ENCODE results near the gene WDR89.
"Not testable (repeated sequence)": the region's sequence is repeated elsewhere in the genome, so short reads cannot be mapped to it uniquely, and the experiment has no call there.

Gene WDR89

DNA sequence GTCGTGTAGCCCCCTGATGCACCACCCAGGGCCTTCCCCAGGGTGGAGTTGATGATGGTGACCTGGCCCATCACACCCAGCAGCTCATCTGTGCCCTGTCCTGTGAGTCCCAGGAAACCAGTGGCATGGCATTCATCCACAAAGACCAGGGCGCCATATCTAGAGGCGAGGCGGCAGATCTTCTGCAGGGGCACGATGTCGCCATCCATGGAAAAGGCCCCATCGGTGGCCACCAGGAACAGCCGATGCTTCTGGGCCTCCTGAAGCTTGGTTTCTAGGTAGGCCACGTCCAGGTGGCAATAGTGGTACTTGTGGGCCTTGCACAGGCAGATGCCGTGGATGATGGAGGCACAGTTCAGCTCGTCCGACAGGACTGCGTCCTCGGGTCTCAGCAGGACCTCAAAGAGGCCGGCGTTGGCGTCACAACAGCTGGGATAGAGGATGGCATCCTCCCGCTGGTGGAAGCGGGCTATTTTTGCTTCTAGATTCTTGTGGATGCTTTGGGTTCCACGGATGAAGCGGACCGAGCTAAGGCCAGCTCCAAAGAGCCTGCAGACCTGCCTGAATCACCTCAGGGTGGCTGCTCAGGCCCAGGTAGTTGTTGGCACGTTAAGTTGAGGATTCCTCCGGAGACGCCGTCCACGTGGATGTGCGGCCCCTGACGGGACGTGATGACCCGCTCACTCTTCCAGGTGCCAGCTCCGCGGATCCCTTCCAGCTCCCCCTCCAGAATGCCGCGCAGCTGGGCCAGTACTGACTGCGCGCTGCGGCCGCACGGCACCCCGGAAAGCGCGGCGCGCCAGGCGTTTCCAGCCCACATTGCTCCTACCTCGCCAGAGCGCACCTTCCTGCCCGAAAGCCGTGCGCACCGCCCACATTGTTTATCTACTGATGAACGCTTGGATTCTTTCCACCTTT, 47.0 kb downstream of the WDR89 start:
- no peak for DNase-seq

DNA sequence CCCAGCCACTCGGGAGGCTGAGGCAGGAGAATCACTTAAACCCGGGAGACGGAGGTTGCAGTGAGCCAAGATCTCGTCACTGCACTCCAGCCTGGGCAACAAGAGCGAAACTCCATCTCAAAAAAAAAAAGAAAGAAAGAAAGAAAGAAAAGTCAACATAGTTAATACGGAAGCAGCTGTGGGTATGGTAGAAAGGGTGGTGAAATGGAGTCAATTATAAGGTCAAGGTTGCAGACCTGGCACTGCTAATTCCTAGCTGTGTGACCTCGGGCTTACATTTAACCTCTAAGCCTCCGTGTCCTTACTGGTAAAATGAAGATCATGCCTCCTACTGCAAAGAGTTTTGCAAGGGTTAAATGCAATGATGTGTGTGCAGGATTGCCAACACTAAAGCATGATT, 58.6 kb downstream of the WDR89 start:
- DNase-seq, result not testable (repeated sequence)

DNA sequence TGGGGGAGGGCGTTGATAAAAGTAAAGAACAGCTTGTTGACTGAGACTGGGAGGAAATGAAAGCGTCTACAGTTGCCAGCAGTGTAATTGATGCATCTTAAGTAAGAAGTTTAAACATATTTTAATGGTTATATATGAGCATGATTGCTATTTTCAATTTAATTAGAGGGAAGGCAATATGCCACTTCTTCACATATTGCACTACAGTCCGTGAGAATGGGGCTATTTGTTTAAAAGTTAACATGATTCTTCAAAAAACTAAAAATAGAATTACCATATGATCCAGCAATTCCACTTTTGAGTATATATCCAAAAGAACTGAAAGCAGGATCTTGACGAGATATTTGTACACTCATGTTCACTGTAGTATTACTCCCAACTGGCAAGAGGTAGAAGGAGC, 60.2 kb downstream of the WDR89 start:
- DNase-seq, result no peak

DNA sequence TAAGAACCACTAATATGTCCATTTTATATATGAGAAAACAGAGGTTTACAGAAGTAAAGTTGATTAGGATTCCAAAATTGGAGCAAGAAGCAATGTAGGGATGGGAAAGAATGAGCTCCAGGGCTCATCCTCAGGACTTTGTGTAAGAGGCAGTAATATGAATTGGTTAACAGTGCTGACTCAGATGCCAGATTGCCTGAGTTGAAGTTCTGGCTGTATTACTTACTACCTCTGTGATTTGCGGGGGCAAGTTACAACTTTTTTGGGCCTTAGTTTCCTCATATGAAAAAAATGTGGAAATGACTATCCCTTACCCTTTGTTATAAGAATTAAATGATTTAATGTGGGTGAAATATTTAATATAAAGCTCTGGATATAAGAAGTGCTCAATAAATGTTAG, 63.4 kb downstream of the WDR89 start:
- no peak for DNase-seq

DNA sequence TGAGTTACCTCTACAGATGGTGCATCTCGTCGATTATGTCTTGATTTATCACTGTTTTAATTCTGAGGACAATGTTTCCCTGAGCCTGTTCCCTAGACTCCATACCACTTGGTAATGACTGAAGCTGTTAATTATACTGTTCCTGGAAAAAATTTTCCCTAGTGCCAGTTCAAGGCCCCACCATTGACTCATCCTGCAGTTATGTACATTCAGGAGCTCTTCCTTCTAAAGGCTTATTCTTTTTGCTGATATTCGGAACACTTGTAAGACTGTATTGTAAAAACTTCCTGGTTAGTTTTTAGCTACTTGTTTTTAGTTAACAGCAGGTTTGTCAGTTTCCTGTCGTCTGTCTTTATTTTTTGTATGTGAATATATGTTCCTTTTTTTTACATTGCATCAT, 68.1 kb downstream of the WDR89 start:
- DNase-seq, result no peak

DNA sequence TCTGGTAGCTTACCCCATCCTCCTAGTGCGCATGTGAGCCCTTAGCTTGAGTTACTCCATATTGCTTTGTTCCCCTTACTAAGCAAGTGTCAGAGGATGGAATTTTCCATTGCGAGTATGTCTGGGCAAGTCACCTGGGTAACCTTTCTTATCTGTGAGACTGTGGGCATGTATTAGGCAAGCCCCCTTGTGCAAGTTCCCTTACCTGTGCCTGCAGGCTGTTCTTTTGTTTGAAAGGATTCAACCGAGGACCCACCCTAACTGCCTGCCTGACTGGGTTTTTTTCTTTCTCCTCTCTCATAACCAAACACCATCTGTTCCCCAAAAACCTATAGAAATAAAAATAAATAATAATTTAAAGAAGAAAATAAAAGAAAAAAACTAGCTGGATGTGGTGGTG, 76.2 kb downstream of the WDR89 start:
- DNase-seq, result no peak

DNA sequence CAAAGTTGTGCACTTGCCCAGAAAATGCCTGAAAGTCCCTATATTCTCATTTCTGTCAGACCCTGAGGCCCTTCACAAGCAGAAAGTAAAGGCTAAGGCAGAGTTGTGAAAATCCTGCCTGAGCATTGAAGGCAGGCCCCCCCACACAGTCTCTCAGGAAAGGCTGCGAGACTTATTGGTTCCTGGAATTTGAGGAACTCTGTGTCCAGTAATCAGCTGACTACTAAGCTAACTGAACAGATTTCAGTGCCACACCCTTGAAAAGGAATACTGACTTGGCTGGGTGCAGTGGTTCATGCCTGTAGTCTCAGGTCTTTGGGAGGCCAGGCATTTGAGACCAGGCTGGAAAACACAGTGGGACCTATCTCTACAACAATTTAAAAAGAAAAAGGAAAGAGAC, 77.4 kb downstream of the WDR89 start:
- no peak for DNase-seq

DNA sequence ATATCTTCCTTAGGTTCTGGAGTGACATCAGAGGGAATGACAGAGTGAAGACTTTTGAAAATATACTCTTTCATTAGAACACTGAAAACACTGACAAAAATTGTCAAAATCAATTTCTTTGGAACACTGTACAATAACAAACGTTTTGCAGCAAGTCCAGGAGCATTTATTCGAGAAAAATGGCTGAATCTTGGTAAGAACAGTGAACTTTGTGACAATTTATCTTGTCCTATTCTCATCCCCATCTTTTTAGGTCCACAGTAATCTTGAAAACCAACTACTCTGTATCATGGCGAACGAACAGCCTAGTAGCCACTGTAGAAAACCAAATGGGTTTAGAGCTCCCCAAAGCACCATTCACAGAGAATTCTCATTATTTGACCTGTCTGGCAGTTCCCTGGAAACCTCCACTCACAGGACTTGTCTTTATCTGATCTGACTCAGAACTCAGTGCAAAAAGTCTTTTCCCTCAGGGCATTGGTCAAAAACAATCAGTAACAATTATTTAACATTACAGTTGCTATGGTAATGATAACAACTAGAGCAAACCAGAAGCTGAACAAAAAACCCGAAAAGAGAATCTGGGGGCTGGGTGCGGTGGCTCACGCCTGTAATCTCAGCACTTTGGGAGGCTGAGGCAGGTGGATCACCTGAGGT, 78.2 kb downstream of the WDR89 start:
- DNase-seq, result no peak

DNA sequence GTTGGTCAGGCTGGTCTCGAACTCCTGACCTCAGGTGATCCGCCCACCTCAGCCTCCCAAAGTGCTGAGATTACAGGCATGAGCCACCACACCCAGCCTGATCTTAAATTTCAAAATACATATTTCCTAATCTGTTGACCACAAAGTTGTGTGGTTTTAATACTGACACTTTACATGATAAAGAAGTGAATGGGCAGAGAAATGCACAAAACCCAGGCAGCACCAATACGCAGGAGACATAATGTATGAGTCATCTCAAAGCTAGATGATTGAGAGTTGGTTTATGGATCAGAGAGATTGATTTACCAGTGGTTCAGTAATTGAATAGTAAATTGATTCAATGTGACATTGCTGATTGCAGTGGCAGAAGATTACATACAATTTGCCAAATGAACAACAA, 79.3 kb downstream of the WDR89 start:
- no peak for DNase-seq

DNA sequence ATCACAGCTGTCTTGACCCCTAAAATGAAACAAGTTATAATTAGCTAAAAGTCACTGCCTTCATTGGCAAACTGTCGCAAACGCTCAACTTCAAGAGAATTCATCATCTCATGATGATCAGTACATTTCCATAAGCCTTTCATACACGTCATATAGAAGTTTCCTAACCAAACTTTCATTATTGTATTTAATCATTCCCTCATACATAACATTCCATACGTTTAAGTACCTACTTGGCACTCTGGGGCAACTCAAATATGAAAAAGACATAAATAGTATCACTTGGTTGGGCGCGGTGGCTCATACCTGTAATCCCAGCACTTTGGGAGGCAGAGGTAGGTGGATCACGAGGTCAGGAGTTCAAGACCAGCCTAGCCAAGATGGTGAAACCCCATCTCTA, 86.1 kb downstream of the WDR89 start:
- DNase-seq, result no peak

DNA sequence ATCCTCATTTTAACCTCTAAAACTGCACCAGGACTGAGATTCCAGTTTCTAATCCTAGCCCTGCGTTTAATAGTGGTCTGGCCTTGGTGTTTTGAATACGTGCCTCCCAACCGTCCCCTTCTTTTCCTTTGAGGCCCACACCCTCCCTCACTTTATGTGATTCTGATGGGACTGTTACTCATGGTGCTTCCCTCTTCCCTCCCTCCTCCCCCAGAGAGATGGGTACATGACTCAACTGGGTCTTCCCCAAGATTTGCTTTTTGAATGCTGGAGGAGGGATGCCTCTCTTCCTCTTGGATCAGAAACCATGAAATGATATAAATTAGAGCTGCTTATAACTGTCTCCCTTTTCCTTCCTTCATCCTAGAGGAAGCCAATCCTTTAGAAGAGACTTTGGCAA, 90.3 kb downstream of the WDR89 start:
- DNase-seq, result no peak

DNA sequence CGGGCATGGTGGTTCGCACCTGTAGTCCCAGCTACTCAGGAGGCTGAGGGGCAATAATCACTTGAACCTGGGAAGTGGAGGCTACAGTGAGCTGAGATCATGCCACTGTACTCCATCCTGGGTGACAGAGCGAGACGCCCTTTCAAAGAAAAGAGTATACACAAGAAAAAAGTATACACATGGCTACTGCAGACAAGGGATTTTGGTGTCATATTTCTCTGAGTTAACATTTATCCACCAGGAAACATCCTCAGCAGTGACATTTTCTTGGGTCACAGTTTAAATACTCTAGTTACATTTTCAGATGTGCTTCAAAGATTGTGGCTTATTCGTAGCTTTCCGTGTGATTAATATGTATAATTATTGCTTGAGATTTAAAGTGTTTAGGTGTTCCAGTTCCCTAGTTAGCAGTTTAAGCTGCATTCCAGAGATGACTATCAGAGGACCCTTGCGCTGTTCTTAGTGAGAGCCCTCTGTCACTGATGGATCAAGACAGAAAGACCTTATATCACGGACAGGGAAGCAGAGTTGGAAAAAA, 93.8 kb downstream of the WDR89 start:
- no peak for DNase-seq
